HCT116 (cell line): Measurements from ENCODE around the gene VSTM2B. TPM values are rescaled to one million over a fixed set of nuclear protein-coding genes. Genes with fewer than 3 reads are reported as not detected.

Experiments used
- ATAC-seq: fragments of 200-7000 bp; cut with Tn5 transposase; 2 replicates; pipeline ENCODE4 v1.9.1; 2020; ENCODE audit warnings: mild to moderate bottlenecking, moderate library complexity
- BruUV-seq: library from RNA; stranded (reverse); fragments of 400-500 nt; replicated peaks from 2 replicates; lab custom pipeline; 2021; lab: Mats Ljungman, UMichigan
- CTCF ChIA-PET: fragments of 300-600 bp; sonication (Branson Sonifier 250); formaldehyde crosslinking; loops from one replicate; lab custom pipeline; 2021; ENCODE audit warnings: antibody characterized with exemption; lab: Charles Lee
- POLR2A ChIA-PET: fragments of 300-600, 350-600 bp; sonication (Branson Sonifier 250); formaldehyde crosslinking; loops from one replicate; lab custom pipeline; 2021; ENCODE audit warnings: antibody characterized with exemption; lab: Charles Lee
- RAD21 ChIA-PET, 2 experiments: fragments of 300-600 bp; sonication (Branson Sonifier 250); formaldehyde crosslinking; loops; one replicate each; lab custom pipeline; 2023; ENCODE audit warnings: low total read pairs in 2 of 2; ENCODE audit not compliant: uncharacterized antibody in 2 of 2, unreplicated experiment in 2 of 2, low non-redundant PET in 1 of 2; lab: Charles Lee
- DNase-seq: peaks from one replicate; pipeline ENCODE4 v3.0.0-alpha.2; 2010; ENCODE audit warnings: low read depth, low spot score
- H2AFZ ChIP-seq: fragments of 200-600 bp; shearing (Covaris generic), sonication (generic); 2 replicates; pipeline ENCODE4 v1.6.1; 2017; ENCODE audit warnings: low read depth, mixed run types, mixed read lengths, antibody characterized with exemption, low read length; ENCODE audit not compliant: poor library complexity, severe bottlenecking
- H3K27ac ChIP-seq: 2 replicates; pipeline ENCODE4 v1.5.1; 2012; ENCODE audit warnings: low read depth, low read length
- H3K27me3 ChIP-seq: fragments of 200-600 bp; sonication (generic); 2 replicates; pipeline ENCODE4 v1.6.1; 2016; ENCODE audit warnings: mixed run types, low read length, mixed read lengths; ENCODE audit not compliant: insufficient read depth
- H3K36me3 ChIP-seq, 2 experiments: fragments of 200-500 bp in 1 of 2; fragments of 200-600 bp in 1 of 2; sonication (Bioruptor generic) in 1 of 2; sonication (generic) in 1 of 2; 2 replicates each; pipeline versions ENCODE4 v1.5.1 to v1.6.1; 2014 to 2016; ENCODE audit warnings: low read length in 2 of 2, inconsistent platforms in 1 of 2, mixed read lengths in 1 of 2, mixed run types in 1 of 2; ENCODE audit not compliant: insufficient read depth in 2 of 2, control insufficient read depth in 1 of 2
- H3K4me1 ChIP-seq, 2 experiments: fragments of 200-600 bp in 1 of 2; sonication (generic) in 1 of 2; 2 replicates each; pipeline versions ENCODE4 v1.5.1 to v1.6.1; 2012 to 2017; ENCODE audit warnings: low read length in 2 of 2, inconsistent platforms in 1 of 2, mild to moderate bottlenecking in 1 of 2, mixed read lengths in 1 of 2, mixed run types in 1 of 2, moderate library complexity in 1 of 2; ENCODE audit not compliant: insufficient read depth in 2 of 2, control insufficient read depth in 1 of 2
- H3K4me2 ChIP-seq: fragments of 200-600 bp; sonication (generic); 2 replicates; pipeline ENCODE4 v1.6.1; 2017; ENCODE audit warnings: mixed run types, low read length, mixed read lengths
- H3K4me3 ChIP-seq, 2 experiments: fragments of 200-600 bp in 1 of 2; sonication (generic) in 1 of 2; replicated peaks in 1 of 2; 2 replicates each; pipeline ENCODE4 v1.5.1; 2011 to 2016; ENCODE audit warnings: low read length in 2 of 2, control low read depth in 1 of 2, low read depth in 1 of 2, mild to moderate bottlenecking in 1 of 2, mixed read lengths in 1 of 2, mixed run types in 1 of 2
- H3K79me2 ChIP-seq: fragments of 200-600 bp; sonication (generic); 2 replicates; pipeline ENCODE4 v1.6.1; 2017; ENCODE audit warnings: mild to moderate bottlenecking, mixed run types, low read length, moderate library complexity, mixed read lengths; ENCODE audit not compliant: insufficient read depth
- H3K9ac ChIP-seq: fragments of 200-600 bp; sonication (generic); 2 replicates; pipeline ENCODE4 v1.6.1; 2016; ENCODE audit warnings: low read length, mixed read lengths
- H3K9me2 ChIP-seq: fragments of 200-600 bp; sonication (generic), shearing (Covaris generic); 2 replicates; pipeline ENCODE4 v1.6.1; 2017; ENCODE audit warnings: mixed run types, mild to moderate bottlenecking, moderate library complexity; ENCODE audit not compliant: insufficient read depth
- H3K9me3 ChIP-seq, 2 experiments: fragments of 200-500 bp in 1 of 2; fragments of 200-600 bp in 1 of 2; sonication (Bioruptor generic) in 1 of 2; sonication (generic) in 1 of 2; 2 replicates each; pipeline ENCODE4 v1.6.1; 2014 to 2017; ENCODE audit warnings: low read length in 2 of 2, mixed read lengths in 2 of 2, inconsistent platforms in 1 of 2, low read depth in 1 of 2, mild to moderate bottlenecking in 1 of 2, mixed run types in 1 of 2, moderate library complexity in 1 of 2; ENCODE audit not compliant: control insufficient read depth in 1 of 2, insufficient read depth in 1 of 2
- H4K20me1 ChIP-seq: fragments of 200-600 bp; sonication (generic), shearing (Covaris generic); 2 replicates; pipeline ENCODE4 v1.6.1; 2017; ENCODE audit warnings: mixed run types, mild to moderate bottlenecking, moderate library complexity; ENCODE audit not compliant: insufficient read depth
- CEBPB ChIP-seq: IDR thresholded peaks from 2 replicates; pipeline ENCODE4 v1.6.1; 2012; ENCODE audit warnings: low read depth
- ELF1 ChIP-seq: IDR thresholded peaks from 2 replicates; pipeline ENCODE4 v1.6.1; 2012; ENCODE audit warnings: low read depth, borderline replicate concordance
- EZH2 ChIP-seq: fragments of 200-600 bp; sonication (generic); IDR thresholded peaks from 2 replicates; pipeline ENCODE4 v1.6.1; 2017; ENCODE audit warnings: antibody characterized with exemption, mixed run types
- EZH2phosphoT487 ChIP-seq: fragments of 200-600 bp; IDR thresholded peaks from 2 replicates; pipeline ENCODE4 v1.6.1; 2018; ENCODE audit warnings: antibody characterized with exemption, borderline replicate concordance
- JUND ChIP-seq: IDR thresholded peaks from 2 replicates; pipeline ENCODE4 v1.6.1; 2012
- POLR2A ChIP-seq: IDR thresholded peaks from 2 replicates; pipeline ENCODE4 v1.7.0; 2011; ENCODE audit warnings: borderline replicate concordance; ENCODE audit not compliant: insufficient read depth, insufficient read length; ENCODE audit errors: extremely low read depth
- POLR2AphosphoS5 ChIP-seq: IDR thresholded peaks from 2 replicates; pipeline ENCODE4 v1.6.1; 2011; ENCODE audit warnings: mild to moderate bottlenecking, low read depth, low read length, moderate library complexity
- RAD21 ChIP-seq: IDR thresholded peaks from 2 replicates; pipeline ENCODE4 v1.6.1; 2012; ENCODE audit warnings: low read depth, mild to moderate bottlenecking
- SIN3A ChIP-seq: IDR thresholded peaks from 2 replicates; pipeline ENCODE4 v1.6.1; 2012; ENCODE audit warnings: low read depth
- SP1 ChIP-seq: IDR thresholded peaks from 2 replicates; pipeline ENCODE4 v1.6.1; 2012; ENCODE audit warnings: low read depth
- SRF ChIP-seq: IDR thresholded peaks from 2 replicates; pipeline ENCODE4 v1.6.1; 2012; ENCODE audit warnings: low read depth
- TCF7L2 ChIP-seq: IDR thresholded peaks from 2 replicates; pipeline ENCODE4 v1.7.0; 2011; ENCODE audit warnings: borderline replicate concordance, inconsistent platforms; ENCODE audit not compliant: insufficient read depth, insufficient read length; ENCODE audit errors: extremely low read depth
- YY1 ChIP-seq: IDR thresholded peaks from 2 replicates; pipeline ENCODE4 v1.6.1; 2011; ENCODE audit warnings: low read length, low read depth, moderate library complexity, mild to moderate bottlenecking; ENCODE audit not compliant: insufficient replicate concordance; ENCODE audit errors: extremely low read depth
- intact Hi-C: fragments of 100-400 bp; cut with micrococcal nuclease; formaldehyde crosslinking; loops from 2 replicates; pipeline ENCODE4 v1.10.0; 2022
- total RNA-seq: library from RNA; stranded (reverse); gene quantifications from one replicate; pipeline ENCODE4 v1.2.1, GENCODE V29; 2021; ENCODE audit not compliant: unreplicated experiment
- TF ChIP-seq, protein P1 (sequence below), 3 experiments: fragments of 200-600 bp in 1 of 3; sonication (generic) in 1 of 3; IDR thresholded peaks in 2 of 3; conservative IDR thresholded peaks in 1 of 3; 2 replicates each; pipeline ENCODE4 v1.5.1; 2012 to 2017; ENCODE audit warnings: low read depth in 2 of 3, low read length in 2 of 3, antibody characterized with exemption in 1 of 3, borderline replicate concordance in 1 of 3, control low read depth in 1 of 3, mild to moderate bottlenecking in 1 of 3, mixed read lengths in 1 of 3, mixed run types in 1 of 3, moderate library complexity in 1 of 3; ENCODE audit not compliant: insufficient read depth in 1 of 3
- TF ChIP-seq, protein P2 (sequence below): IDR thresholded peaks from 2 replicates; pipeline ENCODE4 v1.6.1; 2012; ENCODE audit warnings: low read depth

VSTM2B gene
- total RNA-seq, 1 experiment from 2014 or later: not detected

DNA sequence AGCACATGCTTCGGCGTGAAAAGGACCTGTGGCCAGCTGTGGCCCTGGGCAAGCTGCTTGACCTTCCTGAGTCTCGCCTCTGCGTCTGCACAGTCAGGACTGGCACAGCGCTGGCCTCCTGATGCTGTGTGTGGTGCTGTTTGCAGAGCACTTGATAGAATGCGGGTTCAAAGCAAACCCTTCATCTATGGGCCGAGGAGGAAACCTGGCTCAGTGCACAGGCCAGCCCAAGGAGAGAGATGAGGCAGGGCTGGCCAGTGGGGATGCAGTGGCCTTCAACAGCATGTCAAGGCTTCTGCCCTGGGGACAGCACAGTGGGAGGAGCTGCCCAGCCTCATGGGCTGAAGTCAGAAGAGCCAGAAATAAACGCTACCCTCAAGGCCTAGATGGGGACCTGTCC lies 21.3 kb upstream of the VSTM2B start:
- ATAC-seq (no peak), DNase-seq (no peak)
- H3K9me2 ChIP-seq: no peaks in the 10 kb centered on the region
- intact Hi-C loops: no loop called here
- TF ChIP-seq POLR2AphosphoS5 (no peak), POLR2A (no peak), RAD21 (no peak), YY1 (no peak), SIN3A (no peak), SP1 (no peak), EZH2phosphoT487 (no peak), EZH2 (no peak), TCF7L2 (no peak), ELF1 (no peak), CEBPB (no peak), JUND (no peak), SRF (no peak)
- TF ChIP-seq, protein P1, sequence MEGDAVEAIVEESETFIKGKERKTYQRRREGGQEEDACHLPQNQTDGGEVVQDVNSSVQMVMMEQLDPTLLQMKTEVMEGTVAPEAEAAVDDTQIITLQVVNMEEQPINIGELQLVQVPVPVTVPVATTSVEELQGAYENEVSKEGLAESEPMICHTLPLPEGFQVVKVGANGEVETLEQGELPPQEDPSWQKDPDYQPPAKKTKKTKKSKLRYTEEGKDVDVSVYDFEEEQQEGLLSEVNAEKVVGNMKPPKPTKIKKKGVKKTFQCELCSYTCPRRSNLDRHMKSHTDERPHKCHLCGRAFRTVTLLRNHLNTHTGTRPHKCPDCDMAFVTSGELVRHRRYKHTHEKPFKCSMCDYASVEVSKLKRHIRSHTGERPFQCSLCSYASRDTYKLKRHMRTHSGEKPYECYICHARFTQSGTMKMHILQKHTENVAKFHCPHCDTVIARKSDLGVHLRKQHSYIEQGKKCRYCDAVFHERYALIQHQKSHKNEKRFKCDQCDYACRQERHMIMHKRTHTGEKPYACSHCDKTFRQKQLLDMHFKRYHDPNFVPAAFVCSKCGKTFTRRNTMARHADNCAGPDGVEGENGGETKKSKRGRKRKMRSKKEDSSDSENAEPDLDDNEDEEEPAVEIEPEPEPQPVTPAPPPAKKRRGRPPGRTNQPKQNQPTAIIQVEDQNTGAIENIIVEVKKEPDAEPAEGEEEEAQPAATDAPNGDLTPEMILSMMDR (IDR thresholded peaks at IDR 0.05 in 2 of 3, conservative IDR thresholded peaks at IDR 0.05 in 1 of 3; ENCODE audit: borderline replicate concordance in 1 of 3, insufficient read depth in 1 of 3, low read depth in 2 of 3, low read length in 2 of 3): no peak
- TF ChIP-seq, protein P2, sequence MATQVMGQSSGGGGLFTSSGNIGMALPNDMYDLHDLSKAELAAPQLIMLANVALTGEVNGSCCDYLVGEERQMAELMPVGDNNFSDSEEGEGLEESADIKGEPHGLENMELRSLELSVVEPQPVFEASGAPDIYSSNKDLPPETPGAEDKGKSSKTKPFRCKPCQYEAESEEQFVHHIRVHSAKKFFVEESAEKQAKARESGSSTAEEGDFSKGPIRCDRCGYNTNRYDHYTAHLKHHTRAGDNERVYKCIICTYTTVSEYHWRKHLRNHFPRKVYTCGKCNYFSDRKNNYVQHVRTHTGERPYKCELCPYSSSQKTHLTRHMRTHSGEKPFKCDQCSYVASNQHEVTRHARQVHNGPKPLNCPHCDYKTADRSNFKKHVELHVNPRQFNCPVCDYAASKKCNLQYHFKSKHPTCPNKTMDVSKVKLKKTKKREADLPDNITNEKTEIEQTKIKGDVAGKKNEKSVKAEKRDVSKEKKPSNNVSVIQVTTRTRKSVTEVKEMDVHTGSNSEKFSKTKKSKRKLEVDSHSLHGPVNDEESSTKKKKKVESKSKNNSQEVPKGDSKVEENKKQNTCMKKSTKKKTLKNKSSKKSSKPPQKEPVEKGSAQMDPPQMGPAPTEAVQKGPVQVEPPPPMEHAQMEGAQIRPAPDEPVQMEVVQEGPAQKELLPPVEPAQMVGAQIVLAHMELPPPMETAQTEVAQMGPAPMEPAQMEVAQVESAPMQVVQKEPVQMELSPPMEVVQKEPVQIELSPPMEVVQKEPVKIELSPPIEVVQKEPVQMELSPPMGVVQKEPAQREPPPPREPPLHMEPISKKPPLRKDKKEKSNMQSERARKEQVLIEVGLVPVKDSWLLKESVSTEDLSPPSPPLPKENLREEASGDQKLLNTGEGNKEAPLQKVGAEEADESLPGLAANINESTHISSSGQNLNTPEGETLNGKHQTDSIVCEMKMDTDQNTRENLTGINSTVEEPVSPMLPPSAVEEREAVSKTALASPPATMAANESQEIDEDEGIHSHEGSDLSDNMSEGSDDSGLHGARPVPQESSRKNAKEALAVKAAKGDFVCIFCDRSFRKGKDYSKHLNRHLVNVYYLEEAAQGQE: no peak
- ChIA-PET POLR2A (no interaction called here), CTCF (interaction anchor here (1.4 to 2.0 kb wide), 2 partner anchors 24 to 26 kb away, joined by 5 read pairs; no protein-coding TSS in a partner anchor), RAD21 (no interaction called here)
- H3K9ac ChIP-seq: no peak overlapping the region
- H3K4me2 ChIP-seq: no peak overlapping the region
- H3K9me3 ChIP-seq: no peaks in the 10 kb centered on the region
- H4K20me1 ChIP-seq: no peaks in the 10 kb centered on the region
- no peaks in the 10 kb centered on the region for H3K4me1 ChIP-seq
- H3K36me3 ChIP-seq: no peaks in the 10 kb centered on the region
- H3K27me3 ChIP-seq: no peaks in the 10 kb centered on the region; the same call in 1 of the 2 replicates
- BruUV-seq: no TSS peak
- no peaks in the 10 kb centered on the region for H3K79me2 ChIP-seq
- no peak overlapping the region for H3K4me3 ChIP-seq
- no peak overlapping the region for H3K27ac ChIP-seq
- H2AFZ ChIP-seq: no peak overlapping the region
